ENCODE data around the gene KIF25.

Gene KIF25

GRCh38 chr6:168026925-168027324, 29.5 kb downstream of the KIF25 start:
- TF ChIP-seq, protein P1, sequence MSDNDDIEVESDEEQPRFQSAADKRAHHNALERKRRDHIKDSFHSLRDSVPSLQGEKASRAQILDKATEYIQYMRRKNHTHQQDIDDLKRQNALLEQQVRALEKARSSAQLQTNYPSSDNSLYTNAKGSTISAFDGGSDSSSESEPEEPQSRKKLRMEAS (IDR thresholded peaks at IDR 0.05) = no peak
- no peak for TF ChIP-seq YY1 (IDR thresholded peaks at IDR 0.05; ENCODE audit: low read depth)
- TF ChIP-seq TCF12 (IDR thresholded peaks at IDR 0.05; ENCODE audit: low read depth) = no peak
- no peak for TF ChIP-seq FOXM1 (IDR thresholded peaks at IDR 0.05; ENCODE audit: borderline replicate concordance, low read depth)
- TF ChIP-seq NFIC (IDR thresholded peaks at IDR 0.05) = no peak
- no peak for TF ChIP-seq EP300 (IDR thresholded peaks at IDR 0.05; ENCODE audit: borderline replicate concordance)
- TF ChIP-seq CEBPB (IDR thresholded peaks at IDR 0.05) = no peak
- TF ChIP-seq, protein P2, sequence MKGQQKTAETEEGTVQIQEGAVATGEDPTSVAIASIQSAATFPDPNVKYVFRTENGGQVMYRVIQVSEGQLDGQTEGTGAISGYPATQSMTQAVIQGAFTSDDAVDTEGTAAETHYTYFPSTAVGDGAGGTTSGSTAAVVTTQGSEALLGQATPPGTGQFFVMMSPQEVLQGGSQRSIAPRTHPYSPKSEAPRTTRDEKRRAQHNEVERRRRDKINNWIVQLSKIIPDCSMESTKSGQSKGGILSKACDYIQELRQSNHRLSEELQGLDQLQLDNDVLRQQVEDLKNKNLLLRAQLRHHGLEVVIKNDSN (IDR thresholded peaks at IDR 0.05) = no peak
- TF ChIP-seq CREB1 (IDR thresholded peaks at IDR 0.05; ENCODE audit: low read depth) = no peak
- TF ChIP-seq TEAD4 (IDR thresholded peaks at IDR 0.05) = no peak
- no peak for TF ChIP-seq RAD21 (IDR thresholded peaks at IDR 0.05; ENCODE audit: low read depth)
- no peak for TF ChIP-seq TAF1 (IDR thresholded peaks at IDR 0.05; ENCODE audit: low read depth)

DNA sequence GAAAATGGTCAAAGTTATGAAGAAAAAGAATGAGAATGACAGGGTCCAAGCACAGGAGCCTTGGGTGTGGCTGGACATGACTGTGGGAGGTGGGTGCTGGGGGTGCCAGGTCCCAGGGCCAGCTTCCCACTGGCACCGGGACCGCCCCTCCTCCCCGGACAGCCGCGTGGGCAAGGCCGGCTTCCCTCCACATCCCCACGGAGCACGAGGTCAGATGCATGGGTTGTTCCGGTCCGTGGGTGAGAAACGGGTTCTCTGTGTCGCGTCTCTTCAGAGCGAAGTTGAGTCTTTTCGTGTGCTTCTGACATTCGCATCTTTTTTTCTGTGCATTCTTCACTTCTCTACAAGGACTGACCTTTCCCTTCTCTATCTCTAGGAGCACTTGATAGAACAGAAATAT, 30.1 kb downstream of the KIF25 start:
- no peak for TF ChIP-seq YY1 (IDR thresholded peaks at IDR 0.05; ENCODE audit: low read depth)
- no peak for TF ChIP-seq EGR1 (IDR thresholded peaks at IDR 0.05)
- TF ChIP-seq CREB1 (IDR thresholded peaks at IDR 0.05; ENCODE audit: low read depth) = no peak
- TF ChIP-seq ZBTB7A (IDR thresholded peaks at IDR 0.05; ENCODE audit: low read depth) = no peak
- TF ChIP-seq TCF12 (IDR thresholded peaks at IDR 0.05; ENCODE audit: low read depth) = no peak
- TF ChIP-seq EP300 (IDR thresholded peaks at IDR 0.05; ENCODE audit: borderline replicate concordance) = no peak
- no peak for TF ChIP-seq TEAD4 (IDR thresholded peaks at IDR 0.05)
- TF ChIP-seq FOXM1 (IDR thresholded peaks at IDR 0.05; ENCODE audit: borderline replicate concordance, low read depth) = no peak
- TF ChIP-seq, protein P2 (IDR thresholded peaks at IDR 0.05) = no peak

GRCh38 chr6:168028181-168028580, 30.7 kb downstream of the KIF25 start:
- TF ChIP-seq, protein P3, sequence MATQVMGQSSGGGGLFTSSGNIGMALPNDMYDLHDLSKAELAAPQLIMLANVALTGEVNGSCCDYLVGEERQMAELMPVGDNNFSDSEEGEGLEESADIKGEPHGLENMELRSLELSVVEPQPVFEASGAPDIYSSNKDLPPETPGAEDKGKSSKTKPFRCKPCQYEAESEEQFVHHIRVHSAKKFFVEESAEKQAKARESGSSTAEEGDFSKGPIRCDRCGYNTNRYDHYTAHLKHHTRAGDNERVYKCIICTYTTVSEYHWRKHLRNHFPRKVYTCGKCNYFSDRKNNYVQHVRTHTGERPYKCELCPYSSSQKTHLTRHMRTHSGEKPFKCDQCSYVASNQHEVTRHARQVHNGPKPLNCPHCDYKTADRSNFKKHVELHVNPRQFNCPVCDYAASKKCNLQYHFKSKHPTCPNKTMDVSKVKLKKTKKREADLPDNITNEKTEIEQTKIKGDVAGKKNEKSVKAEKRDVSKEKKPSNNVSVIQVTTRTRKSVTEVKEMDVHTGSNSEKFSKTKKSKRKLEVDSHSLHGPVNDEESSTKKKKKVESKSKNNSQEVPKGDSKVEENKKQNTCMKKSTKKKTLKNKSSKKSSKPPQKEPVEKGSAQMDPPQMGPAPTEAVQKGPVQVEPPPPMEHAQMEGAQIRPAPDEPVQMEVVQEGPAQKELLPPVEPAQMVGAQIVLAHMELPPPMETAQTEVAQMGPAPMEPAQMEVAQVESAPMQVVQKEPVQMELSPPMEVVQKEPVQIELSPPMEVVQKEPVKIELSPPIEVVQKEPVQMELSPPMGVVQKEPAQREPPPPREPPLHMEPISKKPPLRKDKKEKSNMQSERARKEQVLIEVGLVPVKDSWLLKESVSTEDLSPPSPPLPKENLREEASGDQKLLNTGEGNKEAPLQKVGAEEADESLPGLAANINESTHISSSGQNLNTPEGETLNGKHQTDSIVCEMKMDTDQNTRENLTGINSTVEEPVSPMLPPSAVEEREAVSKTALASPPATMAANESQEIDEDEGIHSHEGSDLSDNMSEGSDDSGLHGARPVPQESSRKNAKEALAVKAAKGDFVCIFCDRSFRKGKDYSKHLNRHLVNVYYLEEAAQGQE (IDR thresholded peaks at IDR 0.05; ENCODE audit: low read depth) = no peak
- TF ChIP-seq EGR1 (IDR thresholded peaks at IDR 0.05) (no peak), NFIC (IDR thresholded peaks at IDR 0.05) (no peak), RAD21 (IDR thresholded peaks at IDR 0.05; ENCODE audit: low read depth) (no peak), TCF12 (IDR thresholded peaks at IDR 0.05; ENCODE audit: low read depth) (no peak), TAF1 (IDR thresholded peaks at IDR 0.05; ENCODE audit: low read depth) (no peak), TEAD4 (IDR thresholded peaks at IDR 0.05) (no peak), YY1 (IDR thresholded peaks at IDR 0.05; ENCODE audit: low read depth) (no peak), CEBPB (IDR thresholded peaks at IDR 0.05) (no peak), CREB1 (IDR thresholded peaks at IDR 0.05; ENCODE audit: low read depth) (no peak), ZBTB7A (IDR thresholded peaks at IDR 0.05; ENCODE audit: low read depth) (no peak), FOXM1 (IDR thresholded peaks at IDR 0.05; ENCODE audit: borderline replicate concordance, low read depth) (no peak), EP300 (IDR thresholded peaks at IDR 0.05; ENCODE audit: borderline replicate concordance) (no peak)
- TF ChIP-seq, protein P1 (IDR thresholded peaks at IDR 0.05) = no peak
- TF ChIP-seq, protein P2 (IDR thresholded peaks at IDR 0.05) = no peak

DNA sequence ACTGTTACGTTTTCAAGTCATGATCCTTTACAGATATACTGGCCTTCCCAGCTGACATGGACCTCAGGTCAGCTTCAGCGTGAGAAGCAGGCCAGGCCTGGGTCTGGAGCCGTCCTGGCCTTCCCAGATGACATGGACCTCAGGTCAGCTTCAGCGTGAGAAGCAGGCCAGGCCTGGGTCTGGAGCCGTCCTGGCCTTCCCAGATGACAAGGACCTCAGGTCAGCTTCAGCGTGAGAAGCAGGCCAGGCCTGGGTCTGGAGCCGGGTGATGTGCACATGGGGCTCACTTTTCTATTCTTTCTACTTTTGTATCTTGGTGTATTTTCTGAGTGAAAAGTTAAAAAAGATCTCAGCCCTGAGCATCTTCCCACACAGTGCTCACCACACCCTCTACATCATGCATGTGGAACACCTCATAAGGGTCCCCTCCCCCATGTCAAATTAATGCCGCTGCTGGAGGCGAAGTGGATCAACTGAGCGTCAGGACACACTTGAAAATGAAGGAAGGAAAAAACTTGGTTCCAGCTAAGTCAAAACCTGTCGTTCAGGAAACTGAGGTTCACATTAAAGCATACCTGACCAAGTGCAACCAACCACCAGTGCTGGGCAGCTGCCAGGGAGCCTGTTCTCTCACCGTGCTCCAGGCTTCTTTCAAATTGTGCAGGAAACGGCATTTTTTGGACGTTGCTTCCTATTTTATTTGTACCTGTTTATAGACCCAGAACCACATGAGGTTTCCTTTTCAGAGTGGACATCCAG, 32.2 kb downstream of the KIF25 start:
- TF ChIP-seq TCF12 (IDR thresholded peaks at IDR 0.05; ENCODE audit: low read depth) (no peak), TAF1 (IDR thresholded peaks at IDR 0.05; ENCODE audit: low read depth) (no peak), FOXM1 (IDR thresholded peaks at IDR 0.05; ENCODE audit: borderline replicate concordance, low read depth) (no peak), EP300 (IDR thresholded peaks at IDR 0.05; ENCODE audit: borderline replicate concordance) (no peak), NFIC (IDR thresholded peaks at IDR 0.05) (no peak), TEAD4 (IDR thresholded peaks at IDR 0.05) (no peak), EGR1 (IDR thresholded peaks at IDR 0.05) (no peak), CEBPB (IDR thresholded peaks at IDR 0.05) (no peak), RAD21 (IDR thresholded peaks at IDR 0.05; ENCODE audit: low read depth) (no peak), YY1 (IDR thresholded peaks at IDR 0.05; ENCODE audit: low read depth) (no peak)
- TF ChIP-seq, protein P1 (IDR thresholded peaks at IDR 0.05) = no peak
- TF ChIP-seq, protein P2 (IDR thresholded peaks at IDR 0.05) = no peak

GRCh38 chr6:168030218-168030746, 32.8 kb downstream of the KIF25 start:
- no peak for TF ChIP-seq CREB1 (IDR thresholded peaks at IDR 0.05; ENCODE audit: low read depth)
- TF ChIP-seq, protein P1 (IDR thresholded peaks at IDR 0.05) = no peak
- TF ChIP-seq, protein P3 (IDR thresholded peaks at IDR 0.05; ENCODE audit: low read depth) = no peak
- no peak for TF ChIP-seq FOXM1 (IDR thresholded peaks at IDR 0.05; ENCODE audit: borderline replicate concordance, low read depth)
- no peak for TF ChIP-seq TCF12 (IDR thresholded peaks at IDR 0.05; ENCODE audit: low read depth)
- no peak for TF ChIP-seq CEBPB (IDR thresholded peaks at IDR 0.05)
- no peak for TF ChIP-seq YY1 (IDR thresholded peaks at IDR 0.05; ENCODE audit: low read depth)
- TF ChIP-seq RAD21 (IDR thresholded peaks at IDR 0.05; ENCODE audit: low read depth) = no peak
- no peak for TF ChIP-seq NFIC (IDR thresholded peaks at IDR 0.05)
- TF ChIP-seq, protein P2 (IDR thresholded peaks at IDR 0.05) = no peak
- TF ChIP-seq EP300 (IDR thresholded peaks at IDR 0.05; ENCODE audit: borderline replicate concordance) = no peak
- no peak for TF ChIP-seq TAF1 (IDR thresholded peaks at IDR 0.05; ENCODE audit: low read depth)
- TF ChIP-seq EGR1 (IDR thresholded peaks at IDR 0.05) = no peak

Measured in Ishikawa (cell line).